Measurements from ENCODE around the gene PLCH2.

DNA sequence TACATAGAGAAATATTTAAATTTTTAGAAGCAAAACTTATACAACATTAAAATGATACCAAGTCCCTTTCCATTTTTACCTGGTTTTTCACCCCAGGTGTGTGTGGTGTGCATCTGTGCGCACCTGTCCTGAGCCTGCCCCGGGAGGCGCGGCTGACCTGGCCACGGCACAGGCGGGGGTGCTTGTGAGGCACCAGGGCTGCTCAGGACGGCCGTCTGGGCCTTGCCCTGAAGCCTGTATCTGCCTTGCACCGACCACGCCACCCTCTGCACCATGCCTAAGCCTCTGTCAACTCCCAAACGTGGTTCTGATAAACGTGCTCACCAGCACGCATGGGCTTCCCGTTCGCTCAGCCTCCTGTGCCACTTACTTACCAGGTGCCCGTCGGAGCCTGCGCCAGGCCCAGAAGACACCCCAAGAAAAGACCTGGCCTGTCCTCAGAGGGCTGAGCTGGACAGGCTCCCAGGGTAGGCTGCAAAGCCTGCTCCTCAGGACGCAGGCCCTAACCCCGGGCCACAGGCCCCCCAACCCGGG, 29.4 kb downstream of the PLCH2 start:
- TF ChIP-seq CTCF (conservative IDR thresholded peaks at IDR 0.05; ENCODE audit: low read length), result no peak
- TF ChIP-seq EZH2phosphoT487 (IDR thresholded peaks at IDR 0.05; ENCODE audit: borderline replicate concordance, low read depth, low read length), result no peak
